IPS DF 6.9 (cell line): ENCODE data around the gene GNB5.

Experiments used
- DNase-seq: peaks from one replicate; pipeline ENCODE4 v3.0.0-alpha.2; 2013; ENCODE audit warnings: low read depth, low spot score
- H3K27ac ChIP-seq: one replicate; pipeline ENCODE4 v1.5.1; 2013; ENCODE audit warnings: low read length, control low read depth
- H3K27me3 ChIP-seq: 2 replicates; pipeline ENCODE4 v1.6.1; 2013; ENCODE audit warnings: mild to moderate bottlenecking, low read length; ENCODE audit not compliant: control insufficient read depth, insufficient read depth
- H3K36me3 ChIP-seq: 2 replicates; pipeline ENCODE4 v1.6.1; 2013; ENCODE audit warnings: low read length; ENCODE audit not compliant: control insufficient read depth, insufficient read depth
- H3K4me1 ChIP-seq: 2 replicates; pipeline ENCODE4 v1.6.1; 2013; ENCODE audit warnings: low read length; ENCODE audit not compliant: control insufficient read depth, insufficient read depth
- H3K4me3 ChIP-seq: 2 replicates; pipeline ENCODE4 v1.5.1; 2013; ENCODE audit warnings: mild to moderate bottlenecking, low read length
- H3K9me3 ChIP-seq: 2 replicates; pipeline ENCODE4 v1.6.1; 2013; ENCODE audit warnings: low read length, inconsistent platforms; ENCODE audit not compliant: control insufficient read depth, insufficient read depth
- WGBS: extraction: QIAGEN DNeasy Blood & Tissue Kit; methylation state at CpG from one replicate; pipeline ENCODE4 v1.1.7; 2013; ENCODE audit warnings: mixed read lengths, missing lambda C conversion rate; ENCODE audit not compliant: insufficient read length, insufficient coverage; 5-methylcytosine and 5-hydroxymethylcytosine counted together

GNB5 gene

GRCh38 chr15:52208306-52208946 is 17.2 kb upstream of the GNB5 start:
- no peak for DNase-seq
- no peaks in the 10 kb centered on the region; the same call in 1 of the 2 replicates for H3K9me3 ChIP-seq
- no CpG with 5 or more reads among the region's 2 CpGs for WGBS
- no peak overlapping the region for H3K4me3 ChIP-seq
- no peaks in the 10 kb centered on the region for H3K4me1 ChIP-seq
- H3K27ac ChIP-seq: no peak overlapping the region
- H3K36me3 ChIP-seq: peaks cover 28% of the 10 kb centered on the region
- no peaks in the 10 kb centered on the region for H3K27me3 ChIP-seq

GRCh38 chr15:52207191-52207590 is 16.0 kb upstream of the GNB5 start:
- no peak for DNase-seq
- Histone ChIP-seq H3K36me3 (peaks cover 15% of the 10 kb centered on the region), H3K4me3 (no peak overlapping the region), H3K27me3 (no peaks in the 10 kb centered on the region), H3K27ac (no peak overlapping the region), H3K4me1 (no peaks in the 10 kb centered on the region), H3K9me3 (no peaks in the 10 kb centered on the region)
- WGBS: no CpG with 5 or more reads among the region's 1 CpG

GRCh38 chr15:52206446-52206845 is 15.3 kb upstream of the GNB5 start:
- no peaks in the 10 kb centered on the region for H3K27me3 ChIP-seq
- WGBS: no CpG with 5 or more reads among the region's 2 CpGs
- no peak overlapping the region for H3K4me3 ChIP-seq
- H3K4me1 ChIP-seq: no peaks in the 10 kb centered on the region
- no peak overlapping the region for H3K27ac ChIP-seq
- H3K36me3 ChIP-seq: peaks cover 11% of the 10 kb centered on the region
- H3K9me3 ChIP-seq: no peaks in the 10 kb centered on the region
- no peak for DNase-seq

GRCh38 chr15:52204657-52205056 is 13.5 kb upstream of the GNB5 start:
- Histone ChIP-seq H3K4me3 (no peak overlapping the region), H3K9me3 (no peaks in the 10 kb centered on the region), H3K4me1 (no peaks in the 10 kb centered on the region), H3K27me3 (no peaks in the 10 kb centered on the region), H3K36me3 (peaks cover 11% of the 10 kb centered on the region), H3K27ac (no peak overlapping the region)
- no peak for DNase-seq
- no CpG with 5 or more reads among the region's 20 CpGs for WGBS

GRCh38 chr15:52200831-52201365 is 9.7 kb upstream of the GNB5 start:
- H3K27ac ChIP-seq: no peak overlapping the region
- H3K27me3 ChIP-seq: no peaks in the 10 kb centered on the region
- peaks cover 13% of the 10 kb centered on the region for H3K36me3 ChIP-seq
- no peak for DNase-seq
- WGBS: no CpG with 5 or more reads among the region's 1 CpG
- no peak overlapping the region for H3K4me3 ChIP-seq
- H3K4me1 ChIP-seq: no peaks in the 10 kb centered on the region
- no peaks in the 10 kb centered on the region for H3K9me3 ChIP-seq

GRCh38 chr15:52199271-52199670 is 8.1 kb upstream of the GNB5 start:
- Histone ChIP-seq H3K36me3 (0 out of 2 replicates have a peak, but pooled peaks cover 6% of the 10 kb centered on the region), H3K9me3 (no peaks in the 10 kb centered on the region), H3K27me3 (no peaks in the 10 kb centered on the region), H3K4me1 (no peaks in the 10 kb centered on the region), H3K4me3 (no peak overlapping the region), H3K27ac (no peak overlapping the region)
- no peak for DNase-seq
- no CpG with 5 or more reads among the region's 2 CpGs for WGBS

- Histone ChIP-seq H3K9me3 (no peaks in the 10 kb centered on the region), H3K27me3 (no peaks in the 10 kb centered on the region), H3K27ac (no peak overlapping the region), H3K4me3 (no peak overlapping the region), H3K36me3 (0 out of 2 replicates have a peak, but pooled peaks cover 2% of the 10 kb centered on the region), H3K4me1 (no peaks in the 10 kb centered on the region)
- WGBS: no CpG with 5 or more reads among the region's 3 CpGs
- no peak for DNase-seq
These were observed 5.7 kb upstream of the GNB5 start for GRCh38 chr15:52196891-52197290.

- WGBS: no CpG with 5 or more reads among the region's 1 CpG
- no peak overlapping the region for H3K27ac ChIP-seq
- H3K27me3 ChIP-seq: no peaks in the 10 kb centered on the region
- no peak for DNase-seq
- 0 out of 2 replicates have a peak, but pooled peaks cover 2% of the 10 kb centered on the region for H3K36me3 ChIP-seq
- no peaks in the 10 kb centered on the region; the same call in 1 of the 2 replicates for H3K4me1 ChIP-seq
- no peaks in the 10 kb centered on the region for H3K9me3 ChIP-seq
- no peak overlapping the region for H3K4me3 ChIP-seq
These were observed 2.6 kb upstream of the GNB5 start for GRCh38 chr15:52193791-52194190.

- Histone ChIP-seq H3K4me3 (no peak overlapping the region), H3K4me1 (no peaks in the 10 kb centered on the region; the same call in 1 of the 2 replicates), H3K27me3 (no peaks in the 10 kb centered on the region), H3K27ac (no peak overlapping the region), H3K36me3 (0 out of 2 replicates have a peak, but pooled peaks cover 2% of the 10 kb centered on the region), H3K9me3 (no peaks in the 10 kb centered on the region)
- no peak for DNase-seq
- WGBS: no CpG with 5 or more reads among the region's 4 CpGs
These were observed 2.1 kb upstream of the GNB5 start for GRCh38 chr15:52193321-52193720.

- Histone ChIP-seq H3K27ac (no peak overlapping the region), H3K9me3 (no peaks in the 10 kb centered on the region), H3K4me1 (no peaks in the 10 kb centered on the region; the same call in 1 of the 2 replicates), H3K27me3 (no peaks in the 10 kb centered on the region), H3K4me3 (no peak overlapping the region), H3K36me3 (no peaks in the 10 kb centered on the region)
- no CpG with 5 or more reads among the region's 11 CpGs for WGBS
- no peak for DNase-seq
These were observed 4.3 kb downstream of the GNB5 start for GRCh38 chr15:52186651-52187486.
